HG02884 (cell line): ENCODE measurements around the gene PPIP5K1.

ENCODE experiments used
- ATAC-seq: cut with Tn5 transposase; IDR thresholded peaks from one replicate; pipeline ENCODE4 v1.9.1; 2021; ENCODE audit warnings: mild to moderate bottlenecking, moderate library complexity; ENCODE audit not compliant: unreplicated experiment

Gene PPIP5K1

GRCh38 chr15:43519196-43519595, 70.8 kb downstream of the PPIP5K1 start:
- ATAC-seq, result no peak

GRCh38 chr15:43518197-43518761, 71.7 kb downstream of the PPIP5K1 start:
- ATAC-seq, result no peak

DNA sequence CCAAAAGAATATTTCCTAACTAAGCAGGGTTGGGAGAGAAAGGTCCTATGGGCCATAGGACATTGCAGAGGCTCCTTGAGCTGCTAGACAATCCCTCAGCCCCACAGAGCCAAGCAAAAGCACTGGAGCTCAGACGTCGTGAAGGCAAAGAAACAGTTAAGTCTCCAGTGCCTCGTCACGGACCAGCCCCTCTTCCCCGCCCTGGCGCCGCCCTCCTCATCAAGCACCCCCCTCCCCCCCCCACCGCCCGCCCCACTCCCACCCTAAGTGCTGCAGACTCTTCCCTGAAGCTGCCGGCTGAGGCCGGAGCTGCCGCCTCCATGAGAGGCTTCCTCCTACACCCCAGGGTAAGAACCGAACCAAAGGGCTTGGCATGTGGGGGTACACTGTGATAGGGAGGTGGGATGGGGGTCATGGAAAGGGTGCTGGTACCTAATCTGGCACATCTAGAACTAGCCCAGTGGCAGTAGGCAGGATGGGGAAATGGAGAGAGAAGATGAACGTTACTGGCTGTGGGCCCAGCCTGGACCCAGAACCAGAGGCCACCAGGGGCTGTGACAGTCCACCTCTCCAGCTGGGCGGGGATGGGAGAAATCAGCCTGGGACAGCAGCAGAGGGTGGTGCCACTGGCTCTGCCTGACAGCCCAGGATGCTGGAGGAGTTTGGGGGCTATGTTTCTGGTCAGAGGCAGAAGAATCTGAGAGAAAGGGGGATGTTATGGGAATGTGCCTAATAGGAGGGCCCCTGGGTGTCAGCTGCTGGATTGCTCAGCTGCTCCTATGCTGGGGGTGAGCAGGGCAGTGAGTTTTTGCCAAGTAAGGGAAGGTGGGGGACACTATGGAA, 72.4 kb downstream of the PPIP5K1 start, which contains the start of gene MAP1A:
Gene MAP1A, plus strand, starts transcription at position 255 of the 843 bp plus-strand sequence. CDS start 3,866 bp downstream, outside the sequence.
- ATAC-seq, result no peak

DNA sequence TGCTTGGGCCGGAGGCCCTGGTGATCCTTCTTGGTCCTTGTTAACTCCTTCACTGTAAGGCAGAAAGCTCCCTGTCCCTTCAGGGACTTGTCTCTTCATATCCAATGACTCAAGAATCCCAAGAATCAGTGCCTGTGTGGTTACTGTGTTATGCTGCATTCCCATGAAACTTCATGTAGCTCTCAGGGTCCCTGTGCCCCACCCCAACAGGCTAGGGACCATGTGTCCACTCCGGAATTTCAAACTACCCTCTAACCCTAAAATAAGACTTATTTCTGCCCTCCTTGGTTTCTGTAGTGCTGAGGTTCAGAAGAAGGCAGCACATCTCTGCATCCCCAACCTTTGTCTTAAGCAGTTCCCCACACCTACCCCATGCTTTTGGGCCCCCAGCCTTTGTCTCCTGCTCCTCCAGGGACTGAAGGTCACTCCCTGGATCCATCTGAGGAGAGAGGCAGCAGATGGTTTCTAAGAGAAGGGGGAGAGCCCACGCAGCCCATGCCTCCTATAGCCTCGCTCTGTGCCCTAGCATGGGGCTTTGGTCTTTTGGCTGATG, 73.1 kb downstream of the PPIP5K1 start:
- ATAC-seq, result no peak

DNA sequence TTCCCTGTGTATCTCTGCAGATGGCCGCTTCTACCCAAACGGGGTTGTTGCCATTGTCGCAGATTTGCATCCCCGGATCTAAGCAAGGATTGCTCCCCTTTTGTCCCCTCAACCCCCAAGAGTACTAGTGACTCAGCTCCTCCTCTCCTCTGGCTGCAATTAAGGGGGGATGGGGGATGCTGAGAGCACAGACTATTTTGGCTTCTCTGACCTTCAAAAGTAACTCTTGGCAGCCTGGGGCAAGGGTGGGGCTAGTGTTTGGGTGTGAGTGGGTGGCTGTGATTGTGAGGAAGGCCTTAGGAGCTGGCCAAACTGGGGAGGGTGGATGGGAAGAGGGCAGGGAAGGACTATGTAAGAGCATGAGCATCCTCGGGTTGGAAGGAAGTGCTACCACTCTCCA, 73.8 kb downstream of the PPIP5K1 start:
- no peak for ATAC-seq

DNA sequence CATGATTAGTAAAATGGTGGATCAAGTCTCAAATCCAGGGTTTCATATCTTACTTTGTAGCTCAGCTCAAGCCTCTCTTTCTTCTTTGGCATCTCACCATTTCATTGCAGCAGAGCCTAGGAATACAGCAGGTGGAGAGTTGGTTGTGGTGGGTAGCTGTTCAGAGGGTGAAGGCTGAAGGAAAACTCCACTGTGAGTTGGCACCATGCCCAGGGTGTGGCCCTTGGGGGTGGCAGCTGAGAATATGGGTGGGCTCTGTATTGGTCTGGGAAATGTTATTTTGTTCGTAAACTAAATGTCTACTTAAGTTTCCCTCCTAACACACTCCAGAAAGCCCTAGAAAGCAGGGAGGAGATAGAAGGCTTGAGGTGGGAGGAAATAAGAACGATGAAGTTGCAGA, 74.3 kb downstream of the PPIP5K1 start:
- ATAC-seq, result no peak

DNA sequence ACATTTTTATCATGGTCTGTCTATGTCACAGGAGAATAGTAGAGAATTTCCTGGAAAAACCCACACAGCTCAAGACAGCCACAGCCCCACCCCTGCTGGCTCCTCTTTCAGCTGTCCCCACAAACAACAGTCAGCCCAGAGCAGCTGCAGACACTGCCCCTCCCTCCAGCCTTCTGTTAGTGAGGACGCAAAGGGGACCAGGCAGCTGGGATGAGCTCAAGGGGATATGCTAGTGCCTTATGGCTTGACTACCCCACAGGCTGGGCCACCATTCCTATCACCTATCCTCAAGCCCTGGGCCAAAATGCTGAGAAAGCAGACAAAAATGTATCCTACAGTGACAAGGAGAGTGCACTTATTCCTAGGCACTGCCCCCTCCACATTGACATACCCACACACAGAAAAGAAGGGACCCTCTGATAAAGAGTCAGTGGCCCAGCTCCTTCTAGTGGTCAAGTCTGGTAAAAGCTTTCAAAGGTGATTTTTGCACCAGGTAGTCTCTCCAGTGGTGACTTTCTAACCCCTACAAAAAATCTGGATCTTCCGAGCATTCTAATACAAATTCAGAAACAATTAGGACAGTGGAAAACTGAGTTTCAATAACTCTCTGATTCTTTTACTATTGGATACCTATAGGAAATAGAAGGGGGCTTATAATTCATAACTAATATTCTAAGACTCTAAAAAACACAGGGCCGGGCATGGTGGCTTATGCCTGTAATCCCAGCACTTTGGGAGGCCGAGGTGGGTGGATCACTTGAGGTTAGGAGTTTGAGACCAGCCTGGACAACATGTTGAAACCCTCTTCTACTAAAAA, 75.6 kb downstream of the PPIP5K1 start:
- no peak for ATAC-seq

GRCh38 chr15:43513550-43513949, 76.5 kb downstream of the PPIP5K1 start:
- ATAC-seq, result no peak

DNA sequence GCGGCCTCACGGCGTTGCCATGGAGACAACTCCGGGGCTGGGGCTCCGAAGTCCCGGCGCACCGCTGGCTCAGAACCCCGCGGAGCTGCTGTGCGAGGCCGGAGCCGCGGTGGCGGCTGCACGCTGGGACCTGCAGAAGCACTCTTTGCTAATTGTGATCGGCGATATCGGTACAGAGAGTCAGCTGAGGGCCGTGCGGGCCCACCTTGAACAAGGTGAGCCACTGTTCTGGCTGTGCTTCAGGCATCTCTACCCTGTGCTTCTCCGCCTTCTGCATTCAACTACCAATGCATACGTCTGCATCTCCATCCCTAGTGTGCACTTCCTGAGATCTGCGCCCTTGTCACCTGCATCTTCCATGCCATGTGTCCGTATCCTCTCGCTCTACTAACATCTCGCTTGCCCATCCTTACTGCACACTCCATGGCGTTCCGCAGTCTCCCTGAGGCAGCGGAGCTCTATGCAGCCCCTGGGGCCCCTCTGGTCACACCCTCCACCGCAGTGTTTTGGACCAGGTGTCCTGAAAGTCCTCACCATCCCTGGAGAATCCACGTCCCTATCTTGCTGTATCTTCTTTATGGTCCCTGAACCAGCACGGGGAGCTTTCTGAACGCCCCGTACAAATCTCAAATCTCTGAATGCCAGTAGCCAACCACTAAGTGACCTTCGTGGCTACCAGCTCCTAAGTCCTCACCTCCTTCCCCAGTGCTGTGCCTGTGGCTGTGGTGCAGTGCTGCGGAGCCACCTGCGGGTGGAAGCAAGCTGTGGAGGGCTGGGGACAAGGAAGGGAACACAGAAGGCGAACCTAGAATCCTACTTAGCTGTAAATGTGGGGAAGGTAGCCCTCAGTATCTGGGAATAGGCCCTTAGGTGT, 78.8 kb downstream of the PPIP5K1 start:
- no peak for ATAC-seq

DNA sequence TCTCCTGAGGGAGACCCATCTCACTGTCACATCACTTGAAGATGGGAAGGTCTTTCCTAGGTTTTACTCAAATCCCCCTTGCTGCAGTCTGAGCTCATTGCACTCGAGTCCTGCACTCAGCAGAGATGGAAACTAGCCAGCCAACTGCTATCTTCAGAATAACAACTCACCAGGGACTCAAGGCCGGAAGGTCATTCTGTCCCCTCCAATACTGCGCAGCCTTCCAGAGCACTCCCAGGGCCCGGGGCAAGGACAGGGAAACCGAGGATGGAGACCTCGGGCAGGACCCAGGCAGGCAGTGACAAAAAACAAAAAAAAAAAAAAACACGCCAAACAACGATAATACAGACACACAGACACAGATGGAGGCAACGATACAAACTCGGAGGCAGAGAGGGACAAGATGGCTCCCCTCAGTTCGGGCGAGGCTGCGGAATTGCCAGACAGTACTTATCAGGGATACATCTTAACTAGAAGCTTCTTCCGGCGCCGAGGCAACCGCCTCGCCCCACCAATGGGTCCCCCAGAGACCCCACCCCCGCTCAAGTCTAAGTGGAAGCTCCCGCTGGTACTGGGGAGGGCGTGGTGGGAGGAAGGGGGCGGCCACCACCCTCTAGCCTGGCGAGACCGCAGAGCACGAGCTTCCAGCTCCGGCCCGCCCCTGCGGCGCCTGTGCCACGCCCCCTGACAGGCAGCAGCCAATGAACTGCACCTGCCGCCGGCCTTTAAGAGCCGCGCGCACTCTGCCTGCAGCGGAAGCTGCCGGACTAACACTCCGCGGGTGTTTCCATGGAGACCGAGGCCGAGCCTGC, 79.6 kb downstream of the PPIP5K1 start:
- peak; percentile 96 for ATAC-seq

DNA sequence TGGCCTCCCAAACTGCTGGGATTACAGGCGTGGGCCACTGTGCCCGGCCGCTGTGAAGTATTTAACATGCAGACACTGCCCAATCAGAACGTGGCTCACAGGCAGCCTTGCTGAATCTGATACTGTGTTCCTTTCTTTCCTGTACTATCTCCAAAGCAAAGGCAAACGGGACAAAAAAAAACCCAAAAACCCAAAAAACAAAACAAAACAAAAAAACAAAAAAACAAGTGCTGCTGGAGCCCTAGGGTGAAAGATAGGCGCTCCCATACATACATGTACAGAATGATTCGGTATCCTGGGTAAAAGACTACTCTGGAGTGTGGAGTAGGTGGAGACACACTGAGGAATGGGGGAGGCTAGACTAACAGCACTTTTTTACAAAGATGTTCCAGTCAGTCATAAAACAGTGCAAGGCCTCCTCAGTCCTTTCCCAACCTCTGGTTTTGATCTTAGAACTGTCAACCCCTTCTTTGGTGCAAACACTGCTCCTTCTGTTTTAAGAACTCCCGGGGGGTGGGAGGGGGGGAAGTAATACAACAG, 80.3 kb downstream of the PPIP5K1 start:
- no peak for ATAC-seq

GRCh38 chr15:43508991-43509659, 80.9 kb downstream of the PPIP5K1 start:
- no peak for ATAC-seq

DNA sequence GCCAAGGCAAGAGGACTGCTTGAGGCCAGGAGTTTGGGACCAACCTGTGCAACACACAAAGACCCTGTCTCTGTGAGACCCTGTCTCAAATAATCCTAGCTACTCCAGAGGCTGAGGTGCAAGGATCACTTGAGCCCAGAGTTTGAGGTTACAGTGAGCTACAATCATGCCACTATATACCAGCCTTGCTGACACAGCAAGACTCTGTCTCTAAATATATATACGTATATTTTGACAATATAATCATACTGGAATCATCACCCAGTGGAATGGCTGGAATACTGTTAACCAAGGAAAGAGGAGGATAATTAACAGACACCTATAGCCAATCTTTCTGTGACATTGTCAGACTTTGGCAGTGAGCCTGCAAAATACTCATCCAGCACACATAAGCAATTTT, 81.6 kb downstream of the PPIP5K1 start:
- ATAC-seq, result no peak

GRCh38 chr15:43505738-43506137, 84.3 kb downstream of the PPIP5K1 start:
- no peak for ATAC-seq

GRCh38 chr15:43499635-43500034, 90.4 kb downstream of the PPIP5K1 start:
- no peak for ATAC-seq

- ATAC-seq, result no peak
These were observed 91.0 kb downstream of the PPIP5K1 start for GRCh38 chr15:43498990-43499389.

DNA sequence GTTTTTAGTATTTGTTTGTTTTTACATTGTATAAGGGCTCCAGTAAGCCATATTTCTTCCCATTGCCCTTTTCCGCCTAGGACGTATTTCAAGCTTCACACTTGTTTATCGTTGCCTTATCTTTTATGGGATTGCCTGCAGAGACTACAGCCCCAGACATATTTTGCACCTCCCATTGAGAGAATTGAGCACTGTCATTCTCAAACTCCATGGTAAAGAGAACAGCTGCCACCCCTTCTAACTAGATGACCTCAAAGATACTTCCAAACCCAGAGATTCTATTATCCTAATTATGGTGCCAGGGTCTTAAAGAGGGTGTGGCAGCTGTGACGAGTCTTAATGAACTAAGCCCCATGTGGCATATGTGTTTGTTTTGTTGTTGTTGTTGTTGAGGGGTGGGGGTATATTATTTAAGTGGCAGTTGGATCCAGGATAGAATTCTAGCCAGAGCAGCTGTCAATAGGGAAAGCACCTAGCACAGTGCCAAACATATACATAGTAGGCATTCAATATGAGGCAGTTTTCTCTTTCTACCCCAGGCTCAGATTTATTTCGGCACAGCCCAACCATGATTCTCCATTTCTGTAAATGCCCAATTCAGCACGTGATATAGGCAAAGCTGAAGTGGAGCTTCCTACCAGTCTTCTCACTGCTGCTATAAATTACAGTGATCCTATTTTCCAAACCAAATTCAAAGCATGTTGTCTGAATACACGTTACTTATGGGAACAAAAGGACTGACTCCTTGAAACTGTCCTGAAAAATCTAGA, 96.1 kb downstream of the PPIP5K1 start:
- no peak for ATAC-seq
